ENCODE data around the gene ATP8A1.
"Not testable (repeated sequence)": the region's sequence is repeated elsewhere in the genome, so short reads cannot be mapped to it uniquely, and the experiment has no call there.

The ATP8A1 gene

DNA sequence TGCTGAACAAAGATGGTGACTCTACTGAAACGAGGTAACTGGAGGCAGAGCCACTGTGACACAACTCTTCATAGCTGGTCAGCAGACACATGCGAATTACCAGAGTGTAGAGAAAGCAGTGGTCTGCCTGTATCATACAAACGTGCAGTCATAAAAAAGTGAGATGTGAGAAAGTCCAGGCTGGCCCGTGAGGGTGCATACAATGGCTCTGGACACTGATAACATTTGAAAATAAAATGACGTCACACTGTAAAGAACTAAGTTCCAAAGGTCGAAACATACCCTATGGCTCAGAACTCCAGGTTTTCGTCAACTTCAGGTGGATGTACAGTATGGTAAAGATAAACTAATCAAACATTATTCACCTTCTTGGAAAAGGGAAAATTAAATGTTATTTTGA, 163.9 kb downstream of the ATP8A1 start:
- DNase-seq, result no peak

DNA sequence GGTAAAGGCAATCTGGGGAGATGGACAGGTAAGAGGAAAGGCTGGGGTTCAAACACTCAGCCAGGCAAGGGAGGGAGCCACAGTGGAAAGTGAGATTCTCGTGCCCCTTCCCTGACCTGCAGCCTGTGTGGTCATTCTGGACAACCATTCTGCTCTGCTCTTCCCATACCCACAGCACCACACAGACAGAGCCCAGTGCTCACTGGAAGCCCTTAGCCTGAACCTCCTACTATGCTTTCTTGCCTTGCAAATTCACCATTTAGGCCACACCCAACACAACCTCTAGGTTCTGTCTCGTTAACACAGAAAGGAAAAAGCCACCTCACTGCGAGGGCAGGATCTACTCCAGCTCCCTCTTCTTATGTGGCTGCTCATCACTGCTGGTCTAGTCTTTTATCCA, 166.9 kb downstream of the ATP8A1 start:
- DNase-seq, result no peak

DNA sequence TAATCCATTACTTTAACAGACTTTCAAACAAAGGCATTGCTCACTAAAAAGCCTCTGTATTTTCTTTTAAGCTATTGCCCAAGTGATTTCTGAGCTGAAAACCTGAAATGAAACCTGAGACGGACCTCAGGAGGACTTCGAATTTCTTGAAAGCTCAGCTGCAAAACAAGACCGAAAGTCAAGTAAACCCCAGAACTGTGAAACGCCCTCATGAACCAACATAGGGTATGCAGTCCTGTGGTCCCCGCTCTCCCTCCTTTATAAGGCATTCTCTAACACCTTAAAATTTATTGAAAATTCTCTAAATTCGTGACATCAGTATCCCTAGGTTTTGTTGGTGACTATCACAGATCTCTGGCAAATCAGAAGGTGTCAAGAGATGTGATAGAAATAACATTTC, 167.8 kb downstream of the ATP8A1 start:
- DNase-seq, result no peak

DNA sequence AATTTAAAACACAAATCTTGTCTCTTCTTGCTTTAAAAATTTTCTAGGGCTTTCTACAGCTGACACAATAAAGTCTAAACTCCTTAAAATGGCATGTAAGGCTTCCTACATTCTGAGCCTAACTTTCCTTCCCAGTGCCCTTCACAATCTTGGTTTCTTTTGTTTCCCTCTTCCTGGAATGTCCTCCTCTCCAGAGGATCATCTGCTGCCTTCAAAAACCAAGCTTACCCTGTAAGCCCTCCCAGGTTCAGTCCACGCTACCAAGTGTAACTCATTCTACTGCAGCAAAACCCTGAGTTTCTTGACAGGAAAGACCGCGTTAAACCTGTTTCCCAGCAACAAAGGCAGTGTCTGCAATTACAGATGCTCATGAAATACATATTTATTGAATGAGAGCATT, 168.4 kb downstream of the ATP8A1 start:
- DNase-seq, result no peak

DNA sequence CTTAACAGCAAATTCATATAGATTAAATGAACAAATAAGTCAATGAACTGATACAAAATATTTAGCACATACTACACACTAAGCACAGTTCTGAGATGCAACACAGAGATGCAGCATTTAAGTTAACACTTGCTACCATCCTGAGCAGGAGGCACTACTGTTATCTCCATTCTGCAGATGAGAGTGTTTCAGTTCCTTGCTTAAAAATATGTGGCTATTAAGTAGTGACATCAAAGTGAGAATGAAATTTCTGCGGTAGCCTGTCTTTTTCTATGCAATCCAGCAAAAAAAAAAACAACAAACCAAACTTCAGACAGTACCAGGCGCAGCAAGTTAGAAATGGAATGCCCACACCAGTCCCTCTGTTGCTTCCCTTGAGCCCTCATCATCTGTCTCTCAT, 168.8 kb downstream of the ATP8A1 start:
- no peak for DNase-seq

DNA sequence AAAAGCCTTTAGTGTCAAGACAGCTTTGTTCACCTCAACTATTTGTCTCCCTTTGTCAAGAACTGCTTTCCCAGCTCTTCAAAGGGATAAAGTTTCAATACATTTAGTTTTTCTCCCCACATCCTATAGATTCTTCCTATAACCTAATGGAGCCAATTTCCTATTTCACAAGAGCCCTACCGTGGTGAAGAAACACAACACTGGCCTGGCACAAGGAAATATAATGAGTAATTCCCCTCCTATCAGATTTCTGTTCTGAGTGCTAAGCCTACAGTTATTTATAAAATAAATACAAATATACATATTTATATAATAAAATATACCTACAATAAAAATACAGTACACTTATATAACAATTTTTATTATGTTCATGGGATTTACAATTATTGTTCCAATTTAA, 169.7 kb downstream of the ATP8A1 start:
- no peak for DNase-seq

DNA sequence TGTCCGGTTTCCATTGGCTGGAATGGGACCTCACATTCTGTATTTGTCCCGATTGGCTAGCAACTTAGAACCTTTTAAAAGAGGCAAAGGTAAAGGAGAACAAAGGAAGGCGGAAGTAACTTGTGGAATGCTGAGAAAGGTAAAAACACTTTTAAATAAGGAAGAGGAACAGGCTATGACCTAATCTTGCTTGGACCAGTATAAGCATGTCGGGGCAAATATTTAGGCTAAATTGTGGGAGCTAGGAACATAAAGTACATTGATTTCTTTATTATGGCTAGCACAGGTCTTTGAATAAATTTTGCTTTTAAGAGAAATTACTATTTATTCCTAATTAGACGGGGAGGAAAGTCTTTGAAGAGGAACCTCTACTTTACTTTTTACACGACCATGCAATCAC, 170.7 kb downstream of the ATP8A1 start:
- DNase-seq, result not testable (repeated sequence)

DNA sequence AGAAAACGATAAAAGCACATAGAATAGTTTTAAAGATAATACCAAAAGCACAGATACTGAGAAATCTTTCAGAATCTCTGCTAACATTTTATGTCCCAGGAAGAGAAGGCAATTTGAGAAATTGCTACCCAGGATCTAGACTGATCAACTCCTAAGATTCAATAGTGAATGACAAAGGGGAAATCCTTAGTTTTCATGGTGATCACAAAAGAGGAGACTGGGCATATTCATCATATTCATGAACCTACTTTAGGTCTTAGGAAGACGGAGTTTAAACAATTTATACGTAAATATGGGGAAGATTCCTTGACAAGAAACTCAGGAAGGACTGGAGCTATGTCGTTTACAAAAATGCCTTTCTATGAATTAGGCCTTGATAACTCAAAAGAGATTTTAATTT, 172.3 kb downstream of the ATP8A1 start:
- DNase-seq, result no peak

DNA sequence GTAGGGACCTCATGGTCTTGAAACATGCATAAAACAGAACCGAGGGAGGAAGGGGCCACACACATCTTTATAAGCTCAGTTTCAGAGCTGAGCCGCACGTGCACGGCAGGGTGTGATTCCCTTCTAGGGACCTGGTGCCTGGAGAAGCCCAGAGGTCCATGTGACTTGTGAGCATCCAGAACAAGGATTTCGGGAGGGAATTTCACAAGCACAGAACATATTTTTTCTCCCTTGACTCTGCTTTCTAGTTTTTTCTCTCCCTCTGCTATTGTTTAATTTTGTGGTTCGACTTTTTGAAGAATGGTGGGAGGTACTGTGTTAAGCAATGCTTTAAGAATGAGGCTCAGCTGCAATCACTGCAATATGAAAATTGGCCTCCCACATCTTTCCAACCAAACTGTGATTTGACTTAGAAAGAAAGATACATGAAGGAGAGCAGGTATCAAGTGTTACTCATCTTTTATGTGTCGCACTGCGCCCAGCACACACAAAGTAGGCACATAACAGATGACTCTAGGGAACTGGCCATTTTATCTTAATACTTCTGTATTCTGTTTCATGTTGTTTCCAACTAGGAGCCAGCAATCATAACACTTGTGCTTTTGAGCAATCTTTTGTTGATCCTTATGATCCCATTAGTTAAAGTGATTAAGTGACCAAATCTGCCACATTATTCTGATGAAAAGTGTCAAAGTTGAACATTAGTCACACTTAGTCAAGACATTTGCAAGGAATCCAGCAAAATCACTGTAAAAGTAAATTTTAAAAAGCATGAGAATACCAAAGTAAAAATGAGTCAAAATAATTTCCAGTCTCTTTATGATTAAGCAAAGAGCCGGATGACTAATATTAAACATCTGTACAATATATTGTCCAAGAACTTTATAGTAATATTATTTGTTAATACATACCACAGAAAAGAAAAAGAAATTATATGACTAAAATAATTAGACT, 173.2 kb downstream of the ATP8A1 start:
- DNase-seq, result no peak

DNA sequence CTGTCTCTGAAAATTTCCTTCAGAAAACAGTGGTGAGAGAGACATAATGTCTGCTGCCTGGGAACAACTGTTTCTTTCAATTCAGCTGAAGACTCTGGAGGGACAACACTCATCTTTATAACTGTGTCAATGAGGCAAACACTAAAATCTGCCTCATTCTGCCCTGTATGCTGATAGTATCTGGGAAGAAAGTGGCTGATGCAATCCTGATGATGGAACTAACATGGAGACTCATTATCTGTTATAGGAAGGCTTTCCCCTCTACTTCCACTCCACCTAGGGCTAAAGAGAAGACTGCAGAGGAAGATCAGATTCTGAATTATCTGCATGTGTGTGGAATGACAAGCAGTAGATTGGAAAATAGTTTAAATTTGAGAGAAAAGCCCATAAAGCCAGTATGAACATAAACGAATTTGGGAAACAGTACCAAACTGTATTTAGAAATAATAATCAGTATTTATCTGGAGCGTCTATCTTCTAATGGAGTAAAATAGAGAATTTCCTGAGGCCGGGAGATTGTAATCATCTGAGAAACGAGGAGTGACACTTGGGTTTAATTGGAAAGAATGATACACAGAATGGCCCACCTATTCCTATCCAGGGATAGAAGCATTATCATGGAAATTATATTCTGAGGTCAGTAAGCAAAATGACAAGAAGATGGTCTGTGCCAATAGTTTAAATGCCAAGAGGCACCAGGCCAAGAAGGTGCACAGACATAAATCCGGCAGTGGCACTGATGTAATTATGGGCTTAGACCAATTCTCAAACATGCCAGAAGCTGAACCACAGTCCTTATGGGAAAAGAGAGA, 174.2 kb downstream of the ATP8A1 start:
- no peak for DNase-seq

DNA sequence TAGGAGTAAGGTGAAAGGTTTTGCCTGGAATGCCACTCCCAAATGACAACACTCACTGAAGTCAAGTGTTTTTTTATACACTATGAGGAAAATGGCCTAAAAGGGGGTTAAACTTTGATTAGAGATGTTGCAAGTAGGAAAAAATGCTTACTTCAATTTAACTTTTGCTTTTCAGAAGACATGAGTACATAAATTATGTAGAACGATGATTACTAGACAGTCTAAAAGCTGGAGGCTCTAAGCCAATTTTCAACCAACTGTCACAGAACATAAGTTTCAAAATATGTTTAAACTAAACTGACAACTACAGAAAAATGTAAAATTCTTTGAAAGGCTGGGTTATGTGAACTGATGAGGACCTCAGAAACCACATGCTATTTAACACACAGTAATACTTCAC, 176.2 kb downstream of the ATP8A1 start:
- DNase-seq, result no peak

DNA sequence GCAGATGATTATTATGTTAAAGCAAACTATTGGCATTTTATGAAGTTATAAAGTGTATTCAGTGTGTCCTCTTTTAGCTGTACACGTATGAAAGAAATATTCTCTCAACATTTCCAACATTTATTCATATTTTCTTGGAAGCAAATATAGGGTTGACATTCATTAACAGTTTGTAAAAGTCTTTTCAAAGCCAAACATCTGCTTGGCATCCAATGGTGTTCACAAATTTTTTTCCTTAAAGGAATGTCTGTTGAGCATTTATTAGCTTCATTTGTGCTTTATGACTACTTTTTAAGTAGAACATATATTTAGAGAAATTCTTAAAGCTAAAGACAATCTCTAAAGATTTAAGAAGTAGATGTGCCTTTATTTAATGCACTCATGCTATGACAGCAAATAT, 176.6 kb downstream of the ATP8A1 start:
- no peak for DNase-seq

DNA sequence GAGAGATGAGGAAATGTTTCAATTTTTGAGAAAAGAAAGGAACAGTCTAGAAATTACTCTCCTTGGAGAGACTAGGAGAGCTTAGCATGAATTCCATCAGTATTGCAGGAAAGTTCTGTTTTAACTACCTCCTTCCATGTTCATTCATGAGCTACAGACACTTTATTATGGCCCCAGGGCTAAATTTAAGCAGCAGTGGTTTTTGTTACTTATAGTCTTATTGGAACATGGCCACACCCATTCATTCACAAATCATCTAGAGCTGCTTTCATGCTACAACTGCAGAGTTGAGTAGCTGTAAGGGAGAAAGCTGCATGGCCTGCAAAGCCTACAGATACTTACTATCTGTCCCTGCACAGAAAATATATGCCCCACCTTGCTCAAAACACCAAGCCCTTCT, 178.0 kb downstream of the ATP8A1 start:
- no peak for DNase-seq

DNA sequence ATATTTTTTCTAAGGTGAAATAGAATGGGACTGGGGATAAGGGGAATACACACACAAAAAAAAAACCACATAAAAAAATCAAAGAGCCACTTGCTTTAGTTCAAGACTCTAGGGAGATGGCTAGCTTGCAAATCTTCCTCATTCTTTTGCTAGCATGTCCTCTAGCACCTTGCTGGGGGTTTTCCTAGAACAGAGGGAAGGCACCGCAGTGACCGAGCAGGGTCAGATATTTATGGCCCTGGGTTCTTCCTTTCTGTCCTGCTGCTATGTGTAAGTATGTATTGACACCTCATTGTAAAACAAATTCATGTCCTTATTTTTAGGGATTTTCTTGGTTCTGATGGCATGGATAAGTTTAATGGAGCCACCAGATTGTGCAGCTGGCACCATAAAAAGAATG, 178.4 kb downstream of the ATP8A1 start:
- DNase-seq, result no peak

DNA sequence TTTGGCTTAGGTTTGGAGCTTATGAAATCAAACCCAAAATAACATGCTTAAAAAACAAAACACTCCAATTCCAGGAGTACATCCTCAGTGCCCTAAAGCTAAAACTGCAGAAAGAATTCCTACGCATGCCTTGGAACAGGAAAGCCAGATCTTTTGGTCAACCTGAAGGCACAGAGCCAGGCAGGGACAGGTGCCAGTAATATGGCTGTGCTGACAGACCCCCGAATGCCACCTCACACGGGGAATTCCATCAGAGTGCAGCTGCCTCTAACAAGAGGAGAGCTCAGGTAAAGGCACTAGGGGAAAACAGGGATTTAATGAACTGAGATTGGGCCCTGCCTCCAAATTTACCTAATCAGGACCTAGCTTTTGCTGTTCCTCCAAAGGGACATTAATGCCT, 182.5 kb downstream of the ATP8A1 start:
- no peak for DNase-seq

DNA sequence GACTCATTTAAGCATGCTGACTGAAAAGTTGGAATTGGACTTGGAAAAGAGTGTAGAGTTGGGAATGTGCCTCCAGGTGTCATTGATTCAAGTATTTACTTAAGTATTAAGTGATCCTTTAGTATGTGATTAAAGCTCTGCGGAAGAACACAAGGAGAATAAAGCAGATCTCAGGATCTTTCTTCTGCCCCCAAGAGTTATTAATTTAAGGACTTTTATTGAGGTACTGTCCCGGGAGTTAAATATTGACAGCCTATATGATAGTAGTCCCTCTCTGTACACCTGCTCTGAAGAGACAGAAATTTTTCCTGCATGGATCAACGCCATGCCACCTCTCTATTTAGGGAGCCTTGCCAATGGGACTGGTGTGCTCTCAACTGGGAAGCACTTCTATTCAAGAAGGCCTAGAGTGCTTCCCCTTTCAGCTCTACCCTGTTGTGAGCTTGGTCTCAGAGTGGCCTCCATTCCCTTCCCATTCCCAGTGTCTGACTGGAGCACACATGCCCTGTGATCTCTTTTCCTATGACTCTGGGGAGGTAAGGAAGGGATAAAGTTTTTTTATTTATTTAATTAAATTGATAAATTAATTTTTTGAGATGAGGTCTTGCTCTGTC, 183.7 kb downstream of the ATP8A1 start:
- no peak for DNase-seq

DNA sequence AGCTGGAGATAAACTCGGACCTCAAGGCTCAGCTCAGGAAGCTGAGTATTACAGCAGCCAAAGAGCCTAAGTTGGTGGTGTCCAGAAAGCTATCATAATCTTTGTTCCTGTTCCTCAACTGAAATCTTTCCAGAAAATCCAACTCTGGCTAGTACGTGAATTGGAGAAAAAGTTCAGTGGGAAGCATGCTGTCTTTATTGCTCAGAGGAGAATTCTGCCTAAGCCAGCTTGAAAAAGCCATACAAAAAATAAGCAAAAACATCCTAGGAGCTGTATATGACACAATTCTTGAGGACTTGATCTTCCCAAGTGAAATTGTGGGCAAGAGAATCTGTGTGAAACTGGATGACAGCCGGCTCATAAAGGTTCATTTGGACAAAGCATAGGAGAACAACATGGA, 185.0 kb downstream of the ATP8A1 start:
- DNase-seq, result no peak

DNA sequence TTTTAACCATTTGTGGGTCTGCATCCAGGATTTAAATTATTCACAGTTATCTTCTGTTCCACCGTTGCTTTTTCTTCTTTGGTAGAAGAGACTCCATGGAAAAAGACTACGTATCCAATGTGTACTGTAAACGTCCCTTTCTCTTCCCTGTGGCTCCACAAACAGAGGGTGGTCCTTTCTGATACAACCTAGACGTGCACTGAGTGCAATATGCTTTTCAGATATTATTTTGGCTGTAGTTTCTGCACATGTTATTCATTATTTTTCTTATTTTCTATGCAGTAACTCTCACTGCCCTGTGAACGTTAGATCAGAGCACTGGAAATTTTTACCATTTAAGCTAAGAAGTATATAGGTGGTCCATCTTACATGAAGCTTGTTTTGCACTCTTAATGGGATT, 186.9 kb downstream of the ATP8A1 start:
- DNase-seq, result no peak

DNA sequence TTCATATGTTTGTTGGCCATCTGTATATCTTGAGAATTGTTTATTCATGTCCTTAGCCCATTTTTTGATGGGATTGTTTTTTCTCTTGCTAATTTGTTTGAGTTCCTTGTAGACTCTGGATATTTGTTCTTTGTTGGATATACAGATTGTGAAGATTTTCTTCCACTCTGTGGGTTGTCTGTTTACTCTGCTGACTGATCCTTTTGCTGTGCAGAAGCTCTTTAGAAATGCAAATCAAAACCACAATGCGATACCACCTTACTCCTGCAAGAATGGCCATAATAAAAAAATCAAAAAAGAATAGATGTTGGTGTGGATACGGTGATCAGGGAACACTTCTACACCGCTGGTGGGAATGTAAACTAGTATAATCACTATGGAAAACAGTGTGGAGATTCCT, 189.1 kb downstream of the ATP8A1 start:
- DNase-seq, result not testable (repeated sequence)

DNA sequence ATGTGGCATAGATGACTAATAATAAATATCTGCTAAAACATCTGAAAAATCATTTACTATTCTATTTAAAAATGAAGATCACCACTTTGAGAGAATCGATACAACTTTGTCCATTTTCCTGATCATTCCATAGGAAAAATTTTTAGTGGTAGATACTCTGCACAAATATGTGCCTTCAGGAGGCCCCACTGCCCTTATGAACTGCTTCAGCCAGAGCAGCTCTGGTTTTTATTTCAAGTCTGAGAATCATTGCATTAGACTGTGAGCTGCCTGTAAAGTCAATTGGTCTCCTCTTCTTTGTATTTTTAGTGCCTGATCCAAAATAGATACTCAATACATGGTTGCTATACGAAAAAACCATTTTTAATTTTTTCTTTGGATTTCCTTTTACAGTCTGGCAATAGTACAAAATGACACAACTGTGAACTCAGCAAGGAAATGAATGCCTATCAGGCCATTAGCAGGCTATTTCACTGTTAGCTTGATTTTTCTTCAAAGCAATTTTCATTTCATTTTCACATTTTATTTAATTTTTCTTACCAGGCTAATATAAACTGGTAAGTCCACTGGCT, 190.5 kb downstream of the ATP8A1 start:
- DNase-seq, result no peak

DNA sequence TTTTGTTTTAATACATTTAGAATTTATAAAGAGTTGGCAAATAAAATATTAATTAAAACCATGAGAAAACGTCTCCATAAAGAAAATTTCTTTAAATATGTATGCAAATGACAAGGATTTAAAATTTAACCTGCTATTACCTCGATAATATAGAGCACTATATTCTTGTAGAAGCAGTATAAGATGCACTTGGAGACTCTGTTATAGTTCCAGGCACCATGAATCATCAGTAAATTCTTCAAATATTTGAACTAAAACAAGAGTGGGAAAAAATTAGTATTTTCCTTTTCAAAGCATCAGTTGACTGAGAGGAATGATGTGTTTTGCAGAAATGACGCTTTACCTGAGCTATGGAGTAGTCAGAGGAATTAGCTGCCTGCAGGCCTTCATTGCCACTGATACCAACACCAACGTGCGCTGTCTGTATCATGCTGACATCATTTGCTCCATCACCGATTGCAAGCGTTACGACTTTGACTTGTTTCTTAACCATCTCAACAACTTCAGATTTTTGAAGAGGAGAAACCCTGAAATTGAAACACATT, 192.3 kb downstream of the ATP8A1 start:
- no peak for DNase-seq

DNA sequence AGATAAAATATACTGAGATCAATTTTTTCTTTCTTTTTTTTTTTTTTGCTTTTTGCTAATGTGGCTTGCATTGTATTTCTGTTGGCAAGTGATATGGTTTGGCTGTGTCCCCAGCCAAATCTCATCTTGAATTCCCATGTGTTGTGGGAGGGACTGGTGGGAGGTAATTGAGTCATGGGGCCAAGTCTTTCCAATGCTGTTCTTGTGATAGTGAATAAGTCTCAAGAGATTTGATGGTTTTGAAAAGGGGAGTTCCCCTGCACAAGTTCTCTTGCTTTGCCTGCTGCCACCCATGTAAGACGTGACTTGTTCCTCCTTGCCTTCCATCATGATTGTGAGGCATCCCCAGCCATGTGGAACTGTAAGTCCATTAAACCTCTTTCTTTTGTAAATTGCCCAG, 195.7 kb downstream of the ATP8A1 start:
- not testable (repeated sequence) for DNase-seq

DNA sequence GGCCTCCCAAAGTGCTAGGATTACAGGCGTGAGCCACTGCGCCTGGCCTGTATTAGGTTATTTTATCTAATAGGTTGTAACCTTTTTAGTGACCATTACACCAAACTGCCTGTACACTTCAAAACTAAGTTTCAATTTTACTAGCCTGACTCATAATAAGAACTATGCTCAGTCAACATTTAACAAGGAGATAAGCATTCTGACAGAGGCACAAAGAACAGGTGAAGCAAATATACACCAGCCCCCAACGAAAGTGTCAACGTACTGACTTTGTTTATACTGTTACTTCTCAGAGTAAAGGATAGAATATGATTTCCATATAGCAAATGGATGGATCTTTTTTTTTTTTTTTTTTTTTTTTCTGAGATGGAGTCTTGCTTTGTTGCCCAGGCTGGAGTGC, 196.9 kb downstream of the ATP8A1 start:
- DNase-seq, result no peak
